GM19025 (cell line): ENCODE results near the gene ABLIM2.
"Not testable (repeated sequence)": the region's sequence is repeated elsewhere in the genome, so short reads cannot be mapped to it uniquely, and the experiment has no call there.

ENCODE experiments used
- ATAC-seq: cut with Tn5 transposase; IDR thresholded peaks from one replicate; pipeline ENCODE4 v1.9.1; 2021; ENCODE audit warnings: mild to moderate bottlenecking, low read depth, moderate library complexity; ENCODE audit not compliant: unreplicated experiment

ABLIM2 gene

DNA sequence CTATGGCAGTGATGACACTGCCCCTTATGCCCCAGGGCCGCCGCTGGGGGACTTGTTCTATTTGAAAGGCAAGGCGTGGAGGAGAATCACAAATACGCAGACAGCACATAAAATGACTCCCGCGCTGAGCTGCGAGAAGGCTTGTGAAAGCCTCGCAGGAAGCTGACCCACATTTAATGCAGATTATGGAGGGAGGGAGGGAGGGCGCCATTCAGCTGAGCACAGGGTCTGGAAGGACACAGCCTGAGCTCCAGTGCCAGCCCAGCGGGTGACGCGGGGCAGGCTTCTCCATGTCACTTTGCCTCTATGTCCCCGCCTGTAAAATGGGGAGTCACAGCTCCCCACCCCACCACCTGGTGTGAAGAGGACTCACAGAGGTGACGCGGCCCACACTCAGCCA lies 14.3 kb downstream of the ABLIM2 start:
- no peak for ATAC-seq

GRCh38 chr4:8143392-8144140 lies 15.0 kb downstream of the ABLIM2 start:
- no peak for ATAC-seq

DNA sequence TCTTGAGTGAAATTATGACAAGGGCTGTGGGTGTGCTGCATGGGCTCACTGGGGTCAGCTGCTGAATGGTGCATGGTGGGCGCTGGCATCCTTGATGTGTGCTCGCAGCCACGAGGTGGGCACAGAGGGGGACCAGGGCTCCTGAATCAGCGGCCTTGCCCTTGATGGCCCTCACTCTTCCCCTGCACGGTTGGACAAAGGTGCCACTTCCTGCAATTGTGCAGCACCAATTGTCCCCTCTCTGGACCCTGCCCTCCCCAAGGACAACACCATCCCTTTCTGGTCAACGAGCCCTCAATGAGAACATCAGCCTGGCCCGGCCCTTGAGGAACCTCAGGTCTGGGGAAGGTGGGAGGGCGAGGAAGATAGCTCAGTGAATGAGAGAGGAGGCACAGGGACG lies 16.1 kb downstream of the ABLIM2 start:
- ATAC-seq = no peak

- no peak for ATAC-seq
Observed at GRCh38 chr4:8141935-8142334, 16.7 kb downstream of the ABLIM2 start.

DNA sequence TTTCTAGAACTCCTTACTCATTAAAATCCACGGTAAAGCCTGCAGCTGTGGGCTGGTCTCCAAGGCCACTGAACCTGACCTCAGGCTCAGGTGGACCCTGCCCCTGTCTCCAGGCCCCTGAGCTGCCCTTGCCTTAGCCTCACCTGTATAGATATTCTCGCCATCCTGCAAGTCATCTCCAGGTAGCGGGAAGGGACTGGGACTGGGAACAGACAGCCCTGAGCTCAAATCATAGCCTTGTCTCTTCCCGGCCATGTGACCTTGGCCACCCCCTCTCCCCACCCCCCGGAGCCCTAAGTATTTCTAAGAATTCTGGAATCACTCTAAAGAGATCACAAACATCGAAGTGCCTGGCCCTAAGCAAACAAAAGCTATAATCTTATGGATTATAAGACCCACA lies 17.7 kb downstream of the ABLIM2 start:
- ATAC-seq = no peak

- not testable (repeated sequence) for ATAC-seq
Observed at GRCh38 chr4:8139726-8140125, 18.9 kb downstream of the ABLIM2 start.

GRCh38 chr4:8136972-8137710 lies 21.5 kb downstream of the ABLIM2 start:
- no peak for ATAC-seq

- no peak for ATAC-seq
Observed at GRCh38 chr4:8136529-8136928, 22.1 kb downstream of the ABLIM2 start.

GRCh38 chr4:8135666-8136065 lies 22.9 kb downstream of the ABLIM2 start:
- ATAC-seq = no peak

- ATAC-seq = no peak
Observed at GRCh38 chr4:8133897-8134563, 24.6 kb downstream of the ABLIM2 start.

- ATAC-seq = no peak
Observed at GRCh38 chr4:8132947-8133705, 25.5 kb downstream of the ABLIM2 start.

GRCh38 chr4:8132400-8132799 lies 26.2 kb downstream of the ABLIM2 start:
- ATAC-seq = no peak

DNA sequence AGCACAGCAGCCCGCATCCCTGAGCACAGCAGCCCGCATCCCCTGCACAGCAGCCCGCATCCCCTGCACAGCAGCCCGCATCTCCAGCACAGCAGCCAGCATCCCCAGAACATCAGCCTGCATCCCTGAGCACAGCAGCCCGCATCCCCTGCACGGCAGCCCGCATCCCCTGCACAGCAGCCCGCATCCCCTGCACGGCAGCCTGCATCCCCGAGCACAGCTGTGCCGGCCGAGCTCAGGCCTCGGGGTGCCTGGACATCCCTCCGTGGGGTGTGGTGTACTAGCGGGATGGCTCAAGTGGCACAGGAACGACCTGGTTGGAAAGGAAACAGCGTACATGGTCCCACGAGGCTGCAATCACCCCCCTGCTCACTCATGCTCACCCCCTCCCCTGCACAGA lies 26.8 kb downstream of the ABLIM2 start:
- no peak for ATAC-seq

DNA sequence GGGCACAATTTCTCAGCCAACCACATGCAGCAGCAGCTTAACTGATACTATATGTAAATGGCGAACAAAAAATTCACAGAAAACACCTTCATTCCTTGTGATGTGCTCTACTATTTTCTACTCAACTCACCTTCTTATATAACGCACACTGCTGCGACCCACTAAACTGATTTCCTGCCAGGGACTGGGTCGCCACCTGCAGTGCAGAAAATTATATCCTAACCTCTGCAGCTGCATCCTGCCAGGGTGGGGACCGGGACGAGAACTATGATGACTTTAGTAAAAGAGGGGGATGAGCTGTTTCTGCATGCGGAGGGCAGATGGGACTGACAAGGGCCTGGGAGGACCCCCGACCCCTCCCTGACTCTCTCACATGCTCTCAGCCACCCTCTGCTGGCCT lies 27.4 kb downstream of the ABLIM2 start:
- ATAC-seq = no peak

- no peak for ATAC-seq
Observed at GRCh38 chr4:8130346-8131066, 28.1 kb downstream of the ABLIM2 start.

GRCh38 chr4:8129785-8130184 lies 28.8 kb downstream of the ABLIM2 start:
- no peak for ATAC-seq

DNA sequence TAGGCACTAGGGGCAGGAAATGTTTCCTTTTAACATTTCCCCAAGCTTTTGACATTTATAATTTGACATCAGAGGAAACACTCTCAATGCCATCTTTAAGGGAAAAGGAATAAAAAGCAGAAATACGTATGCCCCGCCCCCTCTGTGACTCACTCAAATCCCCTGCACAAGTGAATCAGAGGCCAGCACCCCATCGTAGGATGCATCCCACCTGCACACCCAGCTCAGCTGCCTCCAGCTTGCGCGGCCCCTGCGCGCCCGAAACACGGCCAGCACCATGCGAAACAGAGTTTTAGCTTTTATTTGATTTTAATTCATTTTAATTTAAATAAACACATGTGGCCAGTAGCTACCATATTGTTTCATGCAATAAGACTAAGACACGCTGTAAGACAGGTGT lies 29.5 kb downstream of the ABLIM2 start:
- ATAC-seq = no peak

GRCh38 chr4:8128100-8128856 lies 30.3 kb downstream of the ABLIM2 start:
- ATAC-seq = no peak

DNA sequence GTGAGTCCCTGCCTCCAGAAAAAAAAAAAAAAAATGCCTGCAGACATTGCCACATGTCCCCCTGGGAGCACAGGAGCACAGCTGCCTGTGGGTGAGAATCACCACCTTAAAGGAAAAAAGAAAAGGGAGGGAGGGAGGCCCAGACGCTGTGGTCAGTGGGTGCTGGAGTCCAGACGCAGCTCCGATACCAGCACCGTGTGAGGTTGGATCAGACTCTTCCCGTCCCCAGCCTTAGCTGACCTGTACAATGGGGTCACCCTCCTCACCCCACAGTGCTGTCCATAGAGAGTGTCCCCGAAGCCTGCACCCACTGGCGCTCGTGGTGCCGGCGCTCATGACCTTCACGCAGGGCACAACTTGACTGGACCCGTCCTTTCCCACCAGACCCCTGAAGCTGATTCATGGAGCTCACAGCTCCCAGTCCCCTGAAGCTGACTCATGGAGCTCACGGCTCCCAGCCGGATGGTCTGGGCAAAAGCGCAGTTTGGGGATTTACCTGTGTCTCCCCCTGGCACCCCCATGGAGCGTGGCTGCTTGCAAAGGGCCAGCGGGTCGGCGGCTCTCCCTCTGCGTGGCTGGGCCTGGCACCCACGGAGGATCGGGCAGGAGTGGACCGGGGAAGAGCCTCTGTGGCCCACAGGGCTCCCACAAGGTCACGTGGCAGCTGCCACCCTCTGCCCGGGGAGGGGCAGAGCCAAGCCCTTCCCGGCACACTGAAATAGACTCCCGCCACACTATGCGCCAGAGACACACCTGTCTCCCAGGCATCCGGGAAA lies 31.4 kb downstream of the ABLIM2 start:
- ATAC-seq = no peak
